Endothelial cell of hepatic sinusoid (primary cell): Measurements from ENCODE around the gene SLAMF8.

Source experiments
- in situ Hi-C: cut with HindIII; loops from 2 replicates; pipeline ENCODE4 v1.10.0; 2017; ENCODE audit warnings: low sequenced_read_pairs

The SLAMF8 gene

GRCh38 chr1:159815926-159816325 is 10.7 kb upstream of the SLAMF8 start:
- in situ Hi-C loops, result no loop called here

GRCh38 chr1:159817276-159818041 is 9.2 kb upstream of the SLAMF8 start:
- in situ Hi-C loops, result no loop called here

DNA sequence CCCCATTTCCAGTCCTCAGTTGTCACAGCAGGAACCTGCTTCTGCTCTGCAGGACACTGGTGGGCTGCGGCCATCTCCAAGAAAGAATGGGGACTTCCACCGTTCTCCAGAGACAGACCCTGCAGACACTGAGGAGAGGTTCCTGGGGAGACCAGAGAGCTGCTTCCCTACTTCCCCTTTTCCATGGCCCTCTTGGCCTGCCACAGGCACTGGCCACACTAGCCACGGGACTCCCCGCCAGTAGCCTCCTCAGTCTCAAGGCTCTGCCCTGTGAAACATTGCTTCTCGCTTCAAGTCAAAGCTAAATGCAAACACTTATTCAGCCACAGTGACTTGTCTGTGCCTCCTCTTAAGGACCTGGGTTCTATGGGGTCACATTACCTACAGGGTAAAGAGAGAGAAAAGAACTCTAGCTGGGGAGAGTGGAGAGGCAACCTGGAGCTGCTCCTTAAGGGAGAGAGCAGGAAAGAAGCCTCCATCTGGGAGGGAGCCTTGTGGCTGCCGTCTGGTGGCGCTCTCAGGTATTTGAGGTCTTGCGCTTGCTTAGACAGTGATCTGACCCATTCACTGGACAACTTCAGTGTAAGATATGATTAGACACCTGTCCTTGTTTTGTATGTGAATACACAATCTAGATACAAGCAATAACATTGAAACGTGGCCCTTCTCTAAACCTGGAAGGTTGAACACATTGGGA is 5.4 kb upstream of the SLAMF8 start:
- in situ Hi-C loops, result no loop called here

GRCh38 chr1:159823406-159823805 is 3.3 kb upstream of the SLAMF8 start:
- in situ Hi-C loops, result no loop called here

DNA sequence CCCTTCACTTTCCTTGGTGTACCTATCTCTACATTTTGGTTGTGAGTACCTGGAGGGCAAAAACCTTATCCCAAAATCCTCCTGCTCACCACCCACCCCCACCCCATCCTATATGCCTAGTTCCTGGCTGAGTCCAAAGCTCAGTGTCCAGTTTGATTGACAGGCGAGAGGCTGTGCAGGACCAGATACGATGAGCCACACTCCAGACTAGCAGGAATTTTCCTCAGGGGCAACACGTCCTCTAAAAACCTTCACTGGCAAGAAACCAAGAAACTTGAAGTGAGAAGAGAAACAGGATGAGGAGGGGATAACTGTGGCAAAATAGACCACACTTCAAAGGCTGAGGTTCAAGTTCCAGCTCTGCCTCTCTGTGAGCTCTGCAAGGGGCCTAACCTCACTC is 1.1 kb upstream of the SLAMF8 start:
- in situ Hi-C loops, result no loop called here

DNA sequence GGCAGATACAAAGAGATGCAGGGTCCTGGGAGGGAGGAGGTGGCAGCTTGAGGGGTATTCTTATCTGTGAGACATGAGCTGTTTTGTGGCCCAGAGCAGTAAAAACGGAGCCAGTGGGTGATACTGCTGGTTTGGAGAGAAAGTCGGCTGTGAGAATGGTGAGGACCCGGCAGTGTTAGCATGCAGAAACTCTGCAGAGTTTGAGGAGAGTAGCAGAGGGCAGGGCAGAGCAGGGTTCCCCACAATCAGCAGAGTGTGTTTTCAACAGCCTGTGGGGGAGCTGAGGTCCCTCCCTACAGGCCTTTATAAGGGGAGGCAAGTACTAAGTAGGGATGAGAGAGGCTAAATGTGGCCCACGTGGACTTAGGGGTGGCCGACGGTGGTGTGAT is 423 bp downstream of the SLAMF8 start:
- in situ Hi-C loops, result no loop called here

GRCh38 chr1:159827549-159827948 is 876 bp downstream of the SLAMF8 start:
- in situ Hi-C loops, result no loop called here

- in situ Hi-C loops, result no loop called here
Measured at GRCh38 chr1:159828176-159828575, 1.5 kb downstream of the SLAMF8 start.

DNA sequence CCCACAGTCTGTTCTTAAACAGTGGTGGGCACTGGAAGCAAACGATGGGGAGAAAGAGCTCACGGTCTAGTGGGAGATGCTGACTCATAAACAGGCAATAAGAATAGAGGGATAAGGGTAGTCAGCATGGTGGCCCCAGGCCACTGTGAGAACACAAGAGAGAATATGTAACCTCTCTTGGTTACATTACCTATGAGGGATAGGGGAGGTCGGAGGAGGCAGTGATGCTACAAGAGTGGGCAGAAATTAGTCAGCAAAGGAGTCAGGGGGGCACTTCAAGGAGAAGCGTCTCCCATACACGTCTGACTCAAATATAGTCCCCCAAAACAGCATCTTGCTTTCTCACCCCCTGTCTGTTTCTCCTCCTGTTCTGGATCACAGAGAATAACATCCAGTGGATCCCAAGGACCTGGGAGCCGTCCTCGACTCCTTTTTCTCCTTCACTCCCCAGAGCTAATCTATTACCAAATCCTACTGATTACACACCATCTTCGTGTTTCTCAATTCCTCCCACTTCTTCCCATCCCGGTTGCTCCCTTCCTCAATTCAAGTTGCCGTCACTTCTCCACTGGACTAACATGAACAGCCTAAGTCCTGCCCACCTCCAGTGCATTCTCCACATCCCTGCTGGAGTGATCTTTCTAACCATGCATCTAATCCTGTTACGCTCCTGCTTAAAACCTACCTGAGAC is 2.1 kb downstream of the SLAMF8 start:
- in situ Hi-C loops, result no loop called here

DNA sequence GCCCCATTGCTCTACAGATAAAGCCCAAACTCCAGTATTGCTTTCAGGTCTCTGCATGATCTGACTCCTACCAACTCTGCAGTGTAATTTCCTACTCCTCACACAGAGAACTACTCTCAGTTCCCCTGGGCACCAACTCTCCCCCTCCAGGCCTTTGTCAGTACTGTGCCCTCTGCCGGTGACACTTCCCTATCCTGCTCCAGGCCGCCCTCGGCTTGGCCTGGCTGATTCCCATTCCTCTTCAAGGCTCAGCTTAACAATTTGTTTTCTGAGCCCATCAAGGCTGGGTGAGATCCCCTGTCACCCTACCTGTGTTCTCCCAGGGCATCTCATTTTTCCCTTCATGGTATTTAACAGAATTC is 2.6 kb downstream of the SLAMF8 start:
- in situ Hi-C loops, result no loop called here

DNA sequence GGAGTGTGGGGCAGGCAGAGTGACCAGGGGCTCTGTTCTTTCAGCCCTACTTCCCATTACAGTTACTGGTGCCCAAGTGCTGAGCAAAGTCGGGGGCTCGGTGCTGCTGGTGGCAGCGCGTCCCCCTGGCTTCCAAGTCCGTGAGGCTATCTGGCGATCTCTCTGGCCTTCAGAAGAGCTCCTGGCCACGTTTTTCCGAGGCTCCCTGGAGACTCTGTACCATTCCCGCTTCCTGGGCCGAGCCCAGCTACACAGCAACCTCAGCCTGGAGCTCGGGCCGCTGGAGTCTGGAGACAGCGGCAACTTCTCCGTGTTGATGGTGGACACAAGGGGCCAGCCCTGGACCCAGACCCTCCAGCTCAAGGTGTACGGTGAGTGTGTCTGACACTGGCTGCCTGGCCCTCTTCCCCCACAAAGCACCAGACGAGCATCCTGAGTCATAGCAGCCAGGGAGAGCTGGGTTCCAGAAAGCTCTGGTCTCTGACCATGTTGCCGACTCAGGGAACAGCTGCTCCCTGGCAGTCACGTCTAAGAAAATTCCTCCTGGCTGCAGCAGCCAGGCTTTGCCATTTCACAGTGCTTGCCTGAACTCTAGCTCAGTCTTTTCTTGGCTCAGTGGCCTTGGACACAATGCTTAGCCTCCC is 3.3 kb downstream of the SLAMF8 start:
- in situ Hi-C loops, result no loop called here

DNA sequence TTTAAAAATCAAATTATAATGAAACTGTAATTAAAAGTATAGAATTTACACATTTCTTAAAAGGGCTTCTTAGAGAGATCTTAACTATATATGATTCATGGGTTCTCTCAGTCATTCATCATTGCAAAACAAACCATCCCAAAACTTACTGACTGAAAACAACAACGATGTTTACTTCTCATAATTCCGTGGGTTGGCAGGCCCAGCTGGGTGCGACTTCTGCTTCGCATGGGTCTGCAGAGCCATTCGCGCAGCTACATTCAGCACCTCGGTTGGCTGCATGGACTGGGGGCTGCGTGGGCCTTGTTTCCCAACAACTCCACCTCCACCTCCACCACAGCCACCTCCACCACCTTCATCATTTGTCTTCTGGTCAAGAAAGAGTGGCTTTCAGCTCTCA is 4.0 kb downstream of the SLAMF8 start:
- in situ Hi-C loops, result no loop called here

GRCh38 chr1:159831412-159832141 is 4.9 kb downstream of the SLAMF8 start:
- in situ Hi-C loops, result no loop called here

DNA sequence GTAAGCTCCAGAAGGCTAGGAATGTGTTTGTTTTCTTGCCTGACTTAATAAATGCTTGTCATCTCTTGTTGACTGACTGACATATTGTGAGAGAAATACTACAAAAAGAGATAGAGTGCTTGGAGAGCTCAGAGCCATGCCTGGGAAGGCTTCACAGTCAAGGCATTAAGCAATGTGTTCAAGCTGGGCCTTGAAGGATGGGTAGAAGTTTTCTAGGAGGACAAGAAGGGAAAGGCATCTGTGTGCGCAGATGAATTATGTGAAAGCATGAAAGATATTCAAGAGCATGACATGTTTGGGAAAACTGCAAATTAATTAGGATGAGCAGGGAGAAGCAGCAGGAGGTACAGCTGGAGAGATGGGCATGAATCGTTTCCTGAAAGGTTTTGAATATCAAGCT is 5.6 kb downstream of the SLAMF8 start:
- in situ Hi-C loops, result no loop called here

GRCh38 chr1:159835356-159835755 is 8.7 kb downstream of the SLAMF8 start:
- in situ Hi-C loops, result no loop called here

DNA sequence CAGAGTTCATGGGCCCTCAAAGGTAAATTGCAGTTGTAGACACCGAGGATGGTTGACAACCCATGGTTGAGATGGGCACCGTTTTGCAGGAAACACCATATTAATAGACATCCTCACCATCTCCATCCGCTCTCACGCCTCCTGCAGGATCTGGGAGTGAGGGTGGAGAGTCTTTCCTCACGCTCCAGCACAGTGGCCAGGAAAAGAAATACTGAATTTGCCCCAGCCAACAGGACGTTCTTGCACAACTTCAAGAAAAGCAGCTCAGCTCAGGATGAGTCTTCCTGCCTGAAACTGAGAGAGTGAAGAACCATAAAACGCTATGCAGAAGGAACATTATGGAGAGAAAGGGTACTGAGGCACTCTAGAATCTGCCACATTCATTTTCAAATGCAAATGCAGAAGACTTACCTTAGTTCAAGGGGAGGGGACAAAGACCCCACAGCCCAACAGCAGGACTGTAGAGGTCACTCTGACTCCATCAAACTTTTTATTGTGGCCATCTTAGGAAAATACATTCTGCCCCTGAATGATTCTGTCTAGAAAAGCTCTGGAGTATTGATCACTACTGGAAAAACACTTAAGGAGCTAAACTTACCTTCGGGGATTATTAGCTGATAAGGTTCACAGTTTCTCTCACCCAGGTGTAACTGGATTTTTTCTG is 9.3 kb downstream of the SLAMF8 start:
- in situ Hi-C loops, result no loop called here

DNA sequence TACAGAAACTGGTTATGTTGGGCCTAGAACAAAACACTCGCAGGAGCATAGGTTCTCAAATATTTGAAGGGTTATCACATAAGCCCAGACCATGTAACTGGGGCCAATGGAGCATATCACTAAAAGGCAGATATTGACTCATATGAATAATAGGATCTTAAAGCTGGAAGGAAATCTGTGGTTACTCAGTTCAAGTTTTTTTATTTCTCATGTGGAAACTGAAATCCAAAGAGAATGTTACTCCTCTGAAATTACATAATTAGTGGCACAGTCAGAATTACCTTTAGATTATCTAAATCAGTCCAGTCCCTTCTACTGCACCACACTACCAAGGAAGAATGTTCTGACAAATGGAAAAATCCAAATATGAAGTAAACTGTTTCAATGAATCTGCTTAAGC is 12.0 kb downstream of the SLAMF8 start:
- in situ Hi-C loops, result no loop called here

DNA sequence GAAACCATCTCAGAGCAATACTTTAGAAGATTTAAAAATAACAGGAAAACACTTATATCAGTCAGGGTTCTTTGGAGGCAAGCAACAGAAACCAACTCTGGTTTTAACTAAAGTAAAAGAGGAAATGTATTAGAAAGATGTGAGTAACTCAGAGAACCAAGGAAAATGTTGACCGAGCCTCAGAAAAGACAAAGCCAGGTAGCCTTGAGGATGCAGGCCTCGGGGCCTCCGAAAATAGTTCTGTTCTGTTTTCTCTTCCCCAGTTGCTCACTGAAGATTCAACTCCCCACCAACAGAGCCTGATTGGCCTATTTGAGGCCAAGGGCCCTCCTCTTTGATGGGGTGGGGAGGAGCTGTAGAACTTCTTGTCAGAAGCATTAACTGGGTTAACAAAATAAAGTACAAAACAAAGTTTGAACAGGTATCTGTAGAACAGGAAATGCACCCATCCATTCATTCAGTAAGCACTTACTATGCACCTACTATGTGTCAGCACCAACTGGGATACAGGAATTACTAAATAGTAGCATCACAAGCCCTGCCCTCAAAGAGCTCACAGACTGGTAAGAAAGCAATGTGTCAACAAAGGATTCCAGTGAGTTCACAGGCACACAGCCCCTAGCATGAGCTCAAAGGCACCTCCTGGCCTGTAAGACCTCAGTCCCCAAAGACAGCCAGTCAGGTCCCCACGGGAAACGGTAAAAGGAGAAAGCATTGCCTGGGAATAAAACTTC is 12.6 kb downstream of the SLAMF8 start:
- in situ Hi-C loops, result no loop called here

DNA sequence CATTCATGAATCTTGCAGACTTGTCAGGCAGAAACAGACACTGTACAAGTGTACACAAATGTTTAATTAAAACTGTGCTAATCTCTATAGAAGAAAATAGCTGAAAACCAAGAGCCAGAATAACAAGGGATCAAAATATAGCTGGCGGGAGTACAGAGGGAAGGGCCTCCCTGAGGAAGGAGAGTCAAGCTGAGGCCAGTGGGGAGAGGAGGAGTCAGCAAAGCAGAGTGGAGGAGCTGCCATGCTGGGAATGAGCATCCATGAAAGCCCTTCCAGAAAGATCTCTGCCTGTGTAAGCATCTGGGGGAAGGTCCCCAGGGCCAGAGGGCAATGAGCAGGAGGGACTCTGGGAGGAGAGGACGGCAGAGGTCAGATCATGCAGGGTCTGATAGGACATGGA is 15.1 kb downstream of the SLAMF8 start:
- in situ Hi-C loops, result no loop called here

GRCh38 chr1:159843459-159843858 is 16.8 kb downstream of the SLAMF8 start:
- in situ Hi-C loops, result no loop called here
